Measurements from ENCODE around the gene HMGN2. TPM values are rescaled to one million over a fixed set of nuclear protein-coding genes. Genes with fewer than 3 reads are reported as not detected.

The HMGN2 gene
- total and polyA plus RNA-seq, 3 donors from 2014 or later, result 244 to 392 (median 285) TPM

GRCh38 chr1:26522073-26522472, 49.8 kb downstream of the HMGN2 start:
- intact Hi-C loops (cut with DNase I; ENCODE audit: low total_unique reads), result no loop called here
- Histone ChIP-seq H3K4me3 (no peak overlapping the region), H3K4me1 (no peaks in the 10 kb centered on the region), H3K27ac (no peak overlapping the region), H3K9me3 (no peaks in the 10 kb centered on the region), H3K27me3 (no peaks in the 10 kb centered on the region), H3K36me3 (ENCODE audit: low read depth, missing control alignments) (no peaks in the 10 kb centered on the region)
- TF ChIP-seq CTCF (IDR thresholded peaks at IDR 0.05) (no peak), POLR2A (IDR thresholded peaks at IDR 0.05) (no peak)
- no peak for DNase-seq

GRCh38 chr1:26524181-26524580, 51.9 kb downstream of the HMGN2 start:
- no peaks in the 10 kb centered on the region for H3K9me3 ChIP-seq
- no peak overlapping the region for H3K27ac ChIP-seq
- no peaks in the 10 kb centered on the region for H3K27me3 ChIP-seq
- 71 to 76% methylated on average over 4 of the region's 4 CpGs for WGBS, 2 donors
- H3K4me1 ChIP-seq, result no peaks in the 10 kb centered on the region
- intact Hi-C loops (cut with DNase I; ENCODE audit: low total_unique reads), result no loop called here
- no peaks in the 10 kb centered on the region for H3K36me3 ChIP-seq (ENCODE audit: low read depth, missing control alignments)
- DNase-seq, result no peak
- H3K4me3 ChIP-seq, result no peak overlapping the region
- no peak for TF ChIP-seq CTCF (IDR thresholded peaks at IDR 0.05)
- no peak for TF ChIP-seq POLR2A (IDR thresholded peaks at IDR 0.05)

Other genes starting within 250 kb of the HMGN2 start
- gene CEP85, start 238.2 kb upstream of the HMGN2 start, total RNA-seq, result 10 to 100 TPM; 52.1 to 61.8 TPM
- gene CEP85, start 238.2 kb upstream of the HMGN2 start, polyA plus RNA-seq (ENCODE audit: insufficient read depth, low read depth, low replicate concordance), result 82.5 TPM
- 10 to 100 TPM; 24.4 to 25.4 TPM for gene SH3BGRL3, start 192.4 kb upstream of the HMGN2 start, total RNA-seq
- 76.6 TPM for gene SH3BGRL3, start 192.4 kb upstream of the HMGN2 start, polyA plus RNA-seq (ENCODE audit: insufficient read depth, low read depth, low replicate concordance)
- 10 to 100 TPM; 39.7 to 51.7 TPM for gene UBXN11, start 165.8 kb upstream of the HMGN2 start, total RNA-seq
- gene UBXN11, start 165.8 kb upstream of the HMGN2 start, polyA plus RNA-seq (ENCODE audit: insufficient read depth, low read depth, low replicate concordance), result 65.9 TPM
- 1 to 10 TPM in 1 of 2 donors, not detected in 1; 3.0 TPM for gene CD52, start 154.5 kb upstream of the HMGN2 start, total RNA-seq
- gene CD52, start 154.5 kb upstream of the HMGN2 start, polyA plus RNA-seq (ENCODE audit: insufficient read depth, low read depth, low replicate concordance), result 23.8 TPM
- 1 to 10 TPM; 4.9 to 5.6 TPM for gene CRYBG2, start 118.3 kb upstream of the HMGN2 start, total RNA-seq
- 12.9 TPM for gene CRYBG2, start 118.3 kb upstream of the HMGN2 start, polyA plus RNA-seq (ENCODE audit: insufficient read depth, low read depth, low replicate concordance)
- gene ZNF683, start 99.7 kb upstream of the HMGN2 start, total RNA-seq, result 10 to 100 TPM; 22.9 to 63.9 TPM
- gene ZNF683, start 99.7 kb upstream of the HMGN2 start, polyA plus RNA-seq (ENCODE audit: insufficient read depth, low read depth, low replicate concordance), result 87.5 TPM
- gene LIN28A, start 61.6 kb upstream of the HMGN2 start, total RNA-seq, result 1 to 10 TPM; 1.5 to 3.9 TPM
- gene LIN28A, start 61.6 kb upstream of the HMGN2 start, polyA plus RNA-seq (ENCODE audit: insufficient read depth, low read depth, low replicate concordance), result 3.6 TPM
- 10 to 100 TPM; 54.8 to 60.7 TPM for gene DHDDS, start 40.1 kb upstream of the HMGN2 start, total RNA-seq
- 31.5 TPM for gene DHDDS, start 40.1 kb upstream of the HMGN2 start, polyA plus RNA-seq (ENCODE audit: insufficient read depth, low read depth, low replicate concordance)
- 10 to 100 TPM; 14.9 to 24.2 TPM for gene RPS6KA1, start 57.3 kb downstream of the HMGN2 start, total RNA-seq
- 15.6 TPM for gene RPS6KA1, start 57.3 kb downstream of the HMGN2 start, polyA plus RNA-seq (ENCODE audit: insufficient read depth, low read depth, low replicate concordance)
- gene ARID1A, start 223.6 kb downstream of the HMGN2 start, total RNA-seq, result 100 to 1,000 TPM; 106 to 119 TPM
- 53.7 TPM for gene ARID1A, start 223.6 kb downstream of the HMGN2 start, polyA plus RNA-seq (ENCODE audit: insufficient read depth, low read depth, low replicate concordance)

All from testis (tissue), 3 donors.